SK-N-SH (cell line): Measurements from ENCODE around the gene NEDD1. TPM values are rescaled to one million over a fixed set of nuclear protein-coding genes. Genes with fewer than 3 reads are reported as not detected.

Experiments used
- CTCF ChIA-PET: fragments of 300-600, 350-600 bp; formaldehyde crosslinking; extraction: SDS; loops from one replicate; lab custom pipeline; 2021; lab: Yijun Ruan, JAX
- POLR2A ChIA-PET: fragments of 350-600 bp; sonication (Branson Sonifier 250); formaldehyde crosslinking; extraction: SDS; loops from one replicate; lab custom pipeline; 2020; ENCODE audit warnings: antibody characterized with exemption, inconsistent platforms; lab: Yijun Ruan, JAX
- DNase-seq: peaks from one replicate; pipeline ENCODE4 v3.0.0; 2012
- H2AFZ ChIP-seq: fragments of 200-600 bp; sonication (generic); 2 replicates; pipeline ENCODE4 v1.8.1; 2016; ENCODE audit warnings: antibody characterized with exemption, mild to moderate bottlenecking, low read depth
- H3F3A ChIP-seq: fragments of 200-600 bp; sonication (generic); replicated peaks from 2 replicates; pipeline ENCODE3; 2016; ENCODE audit warnings: antibody characterized with exemption, mild to moderate bottlenecking; ENCODE audit not compliant: insufficient read depth
- H3K27ac ChIP-seq, 2 experiments: fragments of 200-500 bp in 1 of 2; fragments of 200-600 bp in 1 of 2; sonication (Bioruptor generic) in 1 of 2; sonication (generic), shearing (Covaris generic) in 1 of 2; 2 replicates each; pipeline versions ENCODE4 v1.5.1 to v1.6.1; 2014 to 2016; ENCODE audit warnings: low read depth in 2 of 2, inconsistent platforms in 1 of 2, low read length in 1 of 2, mild to moderate bottlenecking in 1 of 2, mixed read lengths in 1 of 2
- H3K27me3 ChIP-seq: fragments of 200-600 bp; sonication (generic), shearing (Covaris generic); 2 replicates; pipeline ENCODE4 v1.6.1; 2016; ENCODE audit warnings: mixed run types; ENCODE audit not compliant: insufficient read depth
- H3K36me3 ChIP-seq, 2 experiments: fragments of 200-500 bp in 1 of 2; fragments of 200-600 bp in 1 of 2; sonication (Bioruptor generic) in 1 of 2; sonication (generic) in 1 of 2; replicated peaks in 1 of 2; 2 replicates each; pipeline versions ENCODE3 to v1.5.1; 2014 to 2016; ENCODE audit warnings: low read length in 1 of 2, mild to moderate bottlenecking in 1 of 2; ENCODE audit not compliant: insufficient read depth in 2 of 2, control insufficient read depth in 1 of 2
- H3K4me1 ChIP-seq, 2 experiments: fragments of 200-500 bp in 1 of 2; fragments of 200-600 bp in 1 of 2; sonication (Bioruptor generic) in 1 of 2; sonication (generic), shearing (Covaris generic) in 1 of 2; 2 replicates each; pipeline versions ENCODE4 v1.5.1 to v1.6.1; 2014 to 2016; ENCODE audit warnings: low read depth in 1 of 2, low read length in 1 of 2, mixed run types in 1 of 2; ENCODE audit not compliant: insufficient read depth in 2 of 2, control insufficient read depth in 1 of 2
- H3K4me2 ChIP-seq: fragments of 200-600 bp; sonication (generic), shearing (Covaris generic); 2 replicates; pipeline ENCODE4 v1.6.1; 2017; ENCODE audit warnings: mixed run types
- H3K4me3 ChIP-seq, 2 experiments: fragments of 200-500 bp in 1 of 2; fragments of 200-600 bp in 1 of 2; sonication (Bioruptor generic) in 1 of 2; sonication (generic), shearing (Covaris generic) in 1 of 2; 2 replicates each; pipeline versions ENCODE4 v1.5.1 to v1.8.1; 2014 to 2016; ENCODE audit warnings: low read depth in 2 of 2, inconsistent platforms in 1 of 2, low read length in 1 of 2, mild to moderate bottlenecking in 1 of 2, mixed read lengths in 1 of 2, moderate library complexity in 1 of 2
- H3K79me2 ChIP-seq: fragments of 200-600 bp; sonication (generic); 2 replicates; pipeline ENCODE4 v1.8.1; 2017; ENCODE audit warnings: mild to moderate bottlenecking; ENCODE audit not compliant: insufficient read depth
- H3K9ac ChIP-seq: fragments of 200-600 bp; sonication (generic); 2 replicates; pipeline ENCODE4 v1.6.1; 2017; ENCODE audit warnings: mixed run types
- H3K9me2 ChIP-seq: fragments of 200-600 bp; sonication (generic); 2 replicates; pipeline ENCODE4 v1.6.1; 2017; ENCODE audit warnings: mixed run types
- H3K9me3 ChIP-seq: fragments of 200-600 bp; sonication (generic); 2 replicates; pipeline ENCODE4 v1.6.1; 2017; ENCODE audit warnings: mixed run types, mild to moderate bottlenecking, moderate library complexity
- H4K20me1 ChIP-seq: fragments of 200-600 bp; sonication (generic); 2 replicates; pipeline ENCODE4 v1.6.1; 2017; ENCODE audit warnings: mild to moderate bottlenecking, mixed run types; ENCODE audit not compliant: insufficient read depth
- CHD2 ChIP-seq: fragments of 150-350 bp; IDR thresholded peaks from 2 replicates; pipeline ENCODE4 v1.6.1; 2018; ENCODE audit warnings: low read length; ENCODE audit not compliant: partially characterized antibody
- ELF1 ChIP-seq: IDR thresholded peaks from 2 replicates; pipeline ENCODE4 v1.4.0; 2012
- FOSL2 ChIP-seq: IDR thresholded peaks from 2 replicates; pipeline ENCODE4 v1.4.0; 2012; ENCODE audit warnings: low read depth, mild to moderate bottlenecking, moderate library complexity, borderline replicate concordance
- JUND ChIP-seq: IDR thresholded peaks from 2 replicates; pipeline ENCODE4 v1.4.0; 2012
- NFIC ChIP-seq: IDR thresholded peaks from 2 replicates; pipeline ENCODE4 v1.4.0; 2012; ENCODE audit warnings: borderline replicate concordance
- RAD21 ChIP-seq: IDR thresholded peaks from 2 replicates; pipeline ENCODE4 v1.6.1; 2012; ENCODE audit warnings: mild to moderate bottlenecking, low read length
- TCF12 ChIP-seq: IDR thresholded peaks from 2 replicates; pipeline ENCODE4 v1.4.0; 2012
- TEAD4 ChIP-seq: IDR thresholded peaks from 2 replicates; pipeline ENCODE4 v1.4.0; 2012; ENCODE audit warnings: mild to moderate bottlenecking, borderline replicate concordance; ENCODE audit not compliant: insufficient read depth
- WGBS: methylation state at CpG from one replicate; pipeline ENCODE4 v1.1.6; 2017; ENCODE audit warnings: low lambda C conversion rate; 5-methylcytosine and 5-hydroxymethylcytosine counted together
- polyA plus RNA-seq, 3 experiments: library from polyadenylated mRNA; depleted of rRNA; stranded (reverse); fragments of >200 nt; gene quantifications; 2 replicates each; pipeline ENCODE4 v1.2.3, GENCODE V29; 2012
- TF ChIP-seq, protein P1 (sequence below): IDR thresholded peaks from 2 replicates; pipeline ENCODE4 v1.4.0; 2012; ENCODE audit warnings: low read depth, borderline replicate concordance
- TF ChIP-seq, protein P2 (sequence below): IDR thresholded peaks from 2 replicates; pipeline ENCODE4 v1.4.0; 2012; ENCODE audit warnings: low read depth, borderline replicate concordance

NEDD1 gene
- polyA plus RNA-seq, 1 of the 3 experiments (the other 2 are of a cell fraction) = 6.0 TPM

DNA sequence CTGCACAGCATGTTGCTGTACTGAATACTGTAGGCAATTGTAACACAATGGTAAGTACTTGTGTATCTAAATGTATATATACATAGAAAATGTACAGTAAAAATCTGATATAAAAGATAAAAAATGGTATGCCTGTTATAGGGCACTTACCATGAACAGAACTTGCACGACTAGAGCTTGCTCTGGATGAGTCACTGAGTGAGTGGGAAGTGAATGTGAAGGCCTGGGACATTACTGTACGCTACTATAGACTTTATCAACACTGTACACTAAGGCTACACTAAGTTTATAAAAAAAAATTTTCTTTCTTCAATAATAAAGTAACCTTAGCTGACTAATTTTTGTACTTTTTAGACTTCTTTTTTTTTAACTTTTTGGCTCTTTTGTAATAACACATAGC is 24.2 kb upstream of the NEDD1 start:
- Histone ChIP-seq H3K4me1 (peaks cover 0 to 4% of the 10 kb centered on the region in 2 experiments; a peak in 1 of 4 replicates), H3K4me3 (no peak overlapping the region), H3K79me2 (no peaks in the 10 kb centered on the region), H3K9ac (no peak overlapping the region), H2AFZ (no peak overlapping the region), H4K20me1 (no peaks in the 10 kb centered on the region), H3F3A (no peaks in the 10 kb centered on the region), H3K9me3 (no peaks in the 10 kb centered on the region), H3K27ac (peak overlapping the region in 1 of 2 experiments; percentile 42; a peak in 2 of 4 replicates), H3K9me2 (no peaks in the 10 kb centered on the region), H3K27me3 (no peaks in the 10 kb centered on the region), H3K36me3 (no peaks in the 10 kb centered on the region), H3K4me2 (no peak overlapping the region)
- 7% methylated on average over 2 of the region's 2 CpGs for WGBS
- ChIA-PET POLR2A (no interaction called here), CTCF (no interaction called here)
- TF ChIP-seq, protein P1, sequence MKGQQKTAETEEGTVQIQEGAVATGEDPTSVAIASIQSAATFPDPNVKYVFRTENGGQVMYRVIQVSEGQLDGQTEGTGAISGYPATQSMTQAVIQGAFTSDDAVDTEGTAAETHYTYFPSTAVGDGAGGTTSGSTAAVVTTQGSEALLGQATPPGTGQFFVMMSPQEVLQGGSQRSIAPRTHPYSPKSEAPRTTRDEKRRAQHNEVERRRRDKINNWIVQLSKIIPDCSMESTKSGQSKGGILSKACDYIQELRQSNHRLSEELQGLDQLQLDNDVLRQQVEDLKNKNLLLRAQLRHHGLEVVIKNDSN = no peak
- TF ChIP-seq FOSL2 (peak; percentile 73), CHD2 (no peak), JUND (peak; percentile 46; the same call in 1 of the 2 replicates), TEAD4 (no peak), TCF12 (0 out of 2 replicates have a peak, but pooled peaks have one; percentile 8)
- DNase-seq = no peak

DNA sequence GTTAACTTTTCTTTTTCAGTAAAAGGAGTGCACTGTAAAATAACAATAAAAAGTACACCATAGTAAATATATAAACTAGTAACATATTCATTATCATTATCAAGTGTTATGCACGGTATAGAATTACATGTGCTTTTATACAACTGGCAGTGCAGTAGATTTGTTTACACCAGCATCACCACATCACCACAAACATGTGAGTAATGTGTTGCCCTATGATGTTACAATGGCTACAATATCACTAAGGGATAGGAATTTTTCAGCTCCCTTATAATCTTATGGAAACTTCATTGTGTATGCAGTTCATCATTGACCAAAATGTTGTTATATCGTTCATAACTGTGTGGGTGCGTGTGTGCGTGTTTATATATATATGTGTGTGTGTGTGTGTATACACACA is 23.5 kb upstream of the NEDD1 start:
- ChIA-PET CTCF (no interaction called here), POLR2A (no interaction called here)
- WGBS = 95% methylated on average over 4 of the region's 4 CpGs
- TF ChIP-seq, protein P2, sequence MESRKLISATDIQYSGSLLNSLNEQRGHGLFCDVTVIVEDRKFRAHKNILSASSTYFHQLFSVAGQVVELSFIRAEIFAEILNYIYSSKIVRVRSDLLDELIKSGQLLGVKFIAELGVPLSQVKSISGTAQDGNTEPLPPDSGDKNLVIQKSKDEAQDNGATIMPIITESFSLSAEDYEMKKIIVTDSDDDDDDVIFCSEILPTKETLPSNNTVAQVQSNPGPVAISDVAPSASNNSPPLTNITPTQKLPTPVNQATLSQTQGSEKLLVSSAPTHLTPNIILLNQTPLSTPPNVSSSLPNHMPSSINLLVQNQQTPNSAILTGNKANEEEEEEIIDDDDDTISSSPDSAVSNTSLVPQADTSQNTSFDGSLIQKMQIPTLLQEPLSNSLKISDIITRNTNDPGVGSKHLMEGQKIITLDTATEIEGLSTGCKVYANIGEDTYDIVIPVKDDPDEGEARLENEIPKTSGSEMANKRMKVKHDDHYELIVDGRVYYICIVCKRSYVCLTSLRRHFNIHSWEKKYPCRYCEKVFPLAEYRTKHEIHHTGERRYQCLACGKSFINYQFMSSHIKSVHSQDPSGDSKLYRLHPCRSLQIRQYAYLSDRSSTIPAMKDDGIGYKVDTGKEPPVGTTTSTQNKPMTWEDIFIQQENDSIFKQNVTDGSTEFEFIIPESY = no peak
- no peak for TF ChIP-seq RAD21
- no peak overlapping the region; the same call in 1 of the 2 replicates for H2AFZ ChIP-seq
- H3K9me3 ChIP-seq = no peaks in the 10 kb centered on the region
- H3K4me3 ChIP-seq = no peak overlapping the region
- no peaks in the 10 kb centered on the region for H4K20me1 ChIP-seq
- H3K27me3 ChIP-seq = no peaks in the 10 kb centered on the region
- peak overlapping the region in 1 of 2 experiments; percentile 42; a peak in 2 of 4 replicates for H3K27ac ChIP-seq
- no peak overlapping the region for H3K9ac ChIP-seq
- no peak for DNase-seq
- H3K4me2 ChIP-seq = no peak overlapping the region
- no peaks in the 10 kb centered on the region for H3K79me2 ChIP-seq
- H3F3A ChIP-seq = no peaks in the 10 kb centered on the region
- no peaks in the 10 kb centered on the region for H3K36me3 ChIP-seq
- H3K9me2 ChIP-seq = no peaks in the 10 kb centered on the region
- H3K4me1 ChIP-seq = peaks cover 0 to 1% of the 10 kb centered on the region in 2 experiments; a peak in 1 of 4 replicates

GRCh38 chr12:96886998-96887677 is 19.9 kb upstream of the NEDD1 start:
- Histone ChIP-seq H3F3A (peaks cover 7% of the 10 kb centered on the region), H3K27me3 (no peaks in the 10 kb centered on the region), H4K20me1 (no peaks in the 10 kb centered on the region), H3K36me3 (no peaks in the 10 kb centered on the region), H2AFZ (no peak overlapping the region), H3K4me1 (peaks cover 0 to 12% of the 10 kb centered on the region in 2 experiments; a peak in 1 of 4 replicates), H3K4me2 (no peak overlapping the region), H3K9me2 (no peaks in the 10 kb centered on the region), H3K79me2 (no peaks in the 10 kb centered on the region), H3K9ac (no peak overlapping the region), H3K4me3 (no peak overlapping the region), H3K9me3 (no peaks in the 10 kb centered on the region), H3K27ac (no peak overlapping the region)
- no peak for DNase-seq
- 74% methylated on average over 4 of the region's 4 CpGs for WGBS
- POLR2A ChIA-PET = no interaction called here
- no peak for TF ChIP-seq ELF1
- peak; percentile 20; the same call in 1 of the 2 replicates for TF ChIP-seq NFIC
- CTCF ChIA-PET = no interaction called here
